H1 (cell line): Measurements from ENCODE around the gene KCNAB3. TPM values are rescaled to one million over a fixed set of nuclear protein-coding genes. Genes with fewer than 3 reads are reported as not detected.
A peak's percentile ranks its signal among the peaks of the same experiment; 100 is the strongest.

ENCODE experiments used
- CTCF ChIA-PET: fragments of 300-600 bp; sonication (Branson Sonifier 250); formaldehyde crosslinking; loops from one replicate; lab custom pipeline; 2021; ENCODE audit not compliant: partially characterized antibody; lab: Charles Lee
- POLR2A ChIA-PET: fragments of 300-600 bp; sonication (Branson Sonifier 250); formaldehyde crosslinking; loops from one replicate; lab custom pipeline; 2021; ENCODE audit warnings: inconsistent platforms; ENCODE audit not compliant: partially characterized antibody; lab: Charles Lee
- DNase-seq, 2 experiments: peaks; one replicate each; pipeline versions ENCODE4 v3.0.0 to v3.0.0-alpha.2; 2010 to 2022; ENCODE audit warnings: low spot score in 2 of 2, low read depth in 1 of 2, mixed read lengths in 1 of 2
- FAIRE-seq: peaks from 2 replicates; lab custom pipeline; 2011; peaks lifted over from hg19 to GRCh38; lab: Jason Lieb, UNC
- H2AFZ ChIP-seq: 2 replicates; pipeline ENCODE4 v1.8.1; 2012; ENCODE audit warnings: low read length, inconsistent platforms
- H2AK5ac ChIP-seq: 2 replicates; pipeline ENCODE4 v1.6.1; 2013; ENCODE audit warnings: low read depth, low read length
- H2BK120ac ChIP-seq: replicated peaks from 2 replicates; pipeline ENCODE3; 2013; ENCODE audit warnings: low read depth, low read length, inconsistent platforms
- H2BK12ac ChIP-seq: 2 replicates; pipeline ENCODE4 v1.6.1; 2013; ENCODE audit warnings: low read depth, low read length
- H2BK15ac ChIP-seq: 2 replicates; pipeline ENCODE4 v1.6.1; 2013; ENCODE audit warnings: low read length
- H2BK20ac ChIP-seq: 2 replicates; pipeline ENCODE4 v1.6.1; 2013; ENCODE audit warnings: low read length
- H2BK5ac ChIP-seq: 2 replicates; pipeline ENCODE4 v1.6.1; 2013; ENCODE audit warnings: low read depth, low read length
- H3K14ac ChIP-seq: 2 replicates; pipeline ENCODE4 v1.6.1; 2013; ENCODE audit warnings: inconsistent platforms; ENCODE audit not compliant: insufficient read length
- H3K18ac ChIP-seq: 2 replicates; pipeline ENCODE4 v1.6.1; 2013; ENCODE audit warnings: low read length; ENCODE audit errors: extremely low read depth
- H3K23ac ChIP-seq: 2 replicates; pipeline ENCODE4 v1.6.1; 2013; ENCODE audit warnings: inconsistent platforms; ENCODE audit not compliant: insufficient read length
- H3K23me2 ChIP-seq: 2 replicates; pipeline ENCODE4 v1.6.1; 2013; ENCODE audit warnings: low read depth, low read length
- H3K27ac ChIP-seq: 2 replicates; pipeline ENCODE4 v1.6.1; 2011; ENCODE audit warnings: low read depth, low read length, inconsistent platforms
- H3K27me3 ChIP-seq, 4 experiments: replicated peaks in 1 of 4; 1 replicate in 1 of 4; 2 replicates in 3 of 4; pipeline versions ENCODE4 v1.6.1 to v1.8.1; 2011 to 2013; ENCODE audit warnings: low read length in 3 of 4, mild to moderate bottlenecking in 3 of 4, inconsistent platforms in 2 of 4, mixed read lengths in 2 of 4, moderate library complexity in 1 of 4; ENCODE audit not compliant: control insufficient read depth in 3 of 4, insufficient read depth in 3 of 4; ENCODE audit errors: extremely low read depth in 1 of 4
- H3K36me3 ChIP-seq, 4 experiments: 2 replicates each; pipeline versions ENCODE4 v1.6.1 to v1.8.1; 2011 to 2013; ENCODE audit warnings: mild to moderate bottlenecking in 4 of 4, low read length in 3 of 4, moderate library complexity in 2 of 4, control low read depth in 1 of 4, inconsistent platforms in 1 of 4; ENCODE audit not compliant: insufficient read depth in 4 of 4, control insufficient read depth in 2 of 4
- H3K4ac ChIP-seq: replicated peaks from 2 replicates; pipeline ENCODE3; 2013; ENCODE audit warnings: low read length, low read depth, mixed read lengths, inconsistent platforms; ENCODE audit not compliant: insufficient read length
- H3K4me1 ChIP-seq, 4 experiments: replicated peaks in 1 of 4; 1 replicate in 1 of 4; 2 replicates in 3 of 4; pipeline versions ENCODE4 v1.6.1 to v1.8.1; 2011 to 2013; ENCODE audit warnings: low read length in 3 of 4, inconsistent platforms in 2 of 4, mixed read lengths in 1 of 4; ENCODE audit not compliant: insufficient read depth in 4 of 4, control insufficient read depth in 3 of 4
- H3K4me2 ChIP-seq, 2 experiments: 2 replicates each; pipeline versions ENCODE4 v1.6.1 to v1.8.1; 2011 to 2013; ENCODE audit warnings: low read depth in 2 of 2, low read length in 2 of 2, control low read depth in 1 of 2, inconsistent platforms in 1 of 2, mild to moderate bottlenecking in 1 of 2; ENCODE audit not compliant: insufficient read depth in 1 of 2
- H3K4me3 ChIP-seq, 4 experiments: fragments of 200-600, 300-600 bp in 1 of 4; sonication (generic), shearing (Covaris generic), sonication (Bioruptor Twin) in 1 of 4; 2 replicates each; pipeline versions ENCODE4 v1.5.1 to v1.8.1; 2011 to 2016; ENCODE audit warnings: low read length in 4 of 4, low read depth in 3 of 4, control low read depth in 2 of 4, inconsistent platforms in 2 of 4, mild to moderate bottlenecking in 2 of 4, mixed read lengths in 1 of 4, moderate library complexity in 1 of 4; ENCODE audit not compliant: insufficient read depth in 2 of 4; ENCODE audit errors: extremely low read depth in 1 of 4
- H3K56ac ChIP-seq: replicated peaks from 2 replicates; pipeline ENCODE3; 2013; ENCODE audit warnings: low read depth, mild to moderate bottlenecking, mixed read lengths, low read length, inconsistent platforms; ENCODE audit not compliant: insufficient read length
- H3K79me1 ChIP-seq: 2 replicates; pipeline ENCODE4 v1.6.1; 2013; ENCODE audit warnings: low read depth, low read length, control low read depth
- H3K79me2 ChIP-seq, 2 experiments: 2 replicates each; pipeline versions ENCODE4 v1.6.1 to v1.8.1; 2012 to 2013; ENCODE audit warnings: low read length in 2 of 2, mild to moderate bottlenecking in 2 of 2, inconsistent platforms in 1 of 2; ENCODE audit not compliant: insufficient read depth in 2 of 2, control insufficient read depth in 1 of 2
- H3K9ac ChIP-seq, 4 experiments: replicated peaks in 1 of 4; 1 replicate in 1 of 4; 2 replicates in 3 of 4; pipeline versions ENCODE4 v1.6.1 to v1.8.1; 2011 to 2013; ENCODE audit warnings: low read depth in 3 of 4, low read length in 3 of 4, control low read depth in 2 of 4, mild to moderate bottlenecking in 2 of 4, moderate library complexity in 2 of 4, inconsistent platforms in 1 of 4; ENCODE audit errors: extremely low read depth in 1 of 4
- H3K9me3 ChIP-seq, 2 experiments: 2 replicates each; pipeline versions ENCODE4 v1.6.1 to v1.8.1; 2012 to 2013; ENCODE audit warnings: mild to moderate bottlenecking in 2 of 2, moderate library complexity in 2 of 2, control low read depth in 1 of 2, inconsistent platforms in 1 of 2, low read depth in 1 of 2, low read length in 1 of 2, mixed read lengths in 1 of 2; ENCODE audit not compliant: insufficient read depth in 2 of 2
- H4K20me1 ChIP-seq, 2 experiments: replicated peaks in 1 of 2; 2 replicates each; pipeline versions ENCODE3 to v1.8.1; 2011 to 2013; ENCODE audit warnings: inconsistent platforms in 2 of 2, low read length in 2 of 2, mild to moderate bottlenecking in 1 of 2; ENCODE audit not compliant: insufficient read depth in 2 of 2, control insufficient read depth in 1 of 2
- H4K5ac ChIP-seq: 2 replicates; pipeline ENCODE4 v1.6.1; 2013; ENCODE audit warnings: low read length, low read depth, mixed read lengths, inconsistent platforms; ENCODE audit not compliant: insufficient read length
- H4K8ac ChIP-seq: 2 replicates; pipeline ENCODE4 v1.8.0; 2013; ENCODE audit warnings: mild to moderate bottlenecking, moderate library complexity, low read length, inconsistent platforms; ENCODE audit not compliant: insufficient read depth; ENCODE audit errors: extremely low read depth
- H4K91ac ChIP-seq: replicated peaks from 2 replicates; pipeline ENCODE3; 2013; ENCODE audit warnings: low read length, mixed read lengths, inconsistent platforms; ENCODE audit not compliant: insufficient read length
- ASH2L ChIP-seq: fragments of 200-600, 300-600 bp; sonication (generic); IDR thresholded peaks from one replicate; pipeline ENCODE4 v1.7.1; 2017; ENCODE audit warnings: low read length
- POLR2A ChIP-seq, 2 experiments: IDR thresholded peaks; 1 replicate in 1 of 2; 2 replicates in 1 of 2; pipeline ENCODE4 v1.6.1; 2011; ENCODE audit warnings: low read depth in 2 of 2, low read length in 2 of 2, mild to moderate bottlenecking in 2 of 2; ENCODE audit errors: control extremely low read depth in 1 of 2
- RNF2 ChIP-seq: fragments of 200-900, 300-1000 bp; sonication (generic); IDR thresholded peaks from 2 replicates; pipeline ENCODE4 v1.7.1; 2016; ENCODE audit warnings: borderline replicate concordance, low read depth, mild to moderate bottlenecking, antibody characterized with exemption, low read length; ENCODE audit not compliant: poor library complexity, severe bottlenecking; ENCODE audit errors: missing control alignments
- WGBS, 2 experiments: shearing (Covaris generic) in 1 of 2; methylation state at CpG; one replicate each; pipeline versions ENCODE4 v1.1.6 to v1.1.7; 2013 to 2015; ENCODE audit warnings: low lambda C conversion rate in 2 of 2, mixed read lengths in 2 of 2, inconsistent platforms in 1 of 2, low coverage in 1 of 2, missing lambda C conversion rate in 1 of 2; ENCODE audit not compliant: insufficient replicate concordance in 2 of 2, insufficient coverage in 1 of 2, insufficient read length in 1 of 2; ENCODE audit errors: extremely low coverage in 1 of 2, missing lambda C conversion rate in 1 of 2; 5-methylcytosine and 5-hydroxymethylcytosine counted together
- long read RNA-seq, 2 experiments: library from RNA in 1 of 2; library from capped mRNA in 1 of 2; stranded (forward); transcript quantifications; one replicate each; pipeline ENCODE4 v2.0.0, GENCODE V29; 2021; ENCODE audit warnings: inconsistent platforms in 1 of 2
- polyA minus RNA-seq, 3 experiments: library from RNA; depleted of rRNA, polyadenylated mRNA; stranded (reverse); fragments of >200 nt; gene quantifications; 1 replicate in 2 of 3; 2 replicates in 1 of 3; pipeline ENCODE4 v1.2.3, GENCODE V29; 2011
- polyA plus RNA-seq, 7 experiments: library from polyadenylated mRNA; depleted of rRNA in 3 of 7; stranded (reverse) in 5 of 7; unstranded in 2 of 7; fragments of >200 nt in 5 of 7; fragments of 200-250 nt in 2 of 7; gene quantifications; 1 replicate in 5 of 7; 2 replicates in 1 of 7; 4 replicates in 1 of 7; pipeline versions ENCODE4 v1.2.1 to v1.2.3, GENCODE V29; 2011 to 2013; ENCODE audit warnings: missing spikeins in 2 of 7, mixed read lengths in 2 of 7
- total RNA-seq: library from RNA; stranded (reverse); fragmentation: NEBNext Ultra II Directional; extraction: Animal tissue kit (Norgen Biotek cat#: 25700); gene quantifications from 2 replicates; pipeline ENCODE4 v1.2.1, GENCODE V29; 2021

KCNAB3 gene
- total RNA-seq: 2.3 and 2.4 TPM in 2 replicates
- polyA plus RNA-seq (2011; rRNA removed): 1.7 and 2.8 TPM in 2 replicates
- polyA plus RNA-seq (2011; cell fraction: cytosol; rRNA removed): 2.8 TPM
- 17.5 TPM for polyA plus RNA-seq (2011; cell fraction: nucleus; rRNA removed)
- 2.6 to 3.4 TPM (median 3.3 TPM) in 4 replicates for polyA plus RNA-seq (2012, experiment 1 of 2)
- 1.2 TPM for polyA plus RNA-seq (2012, experiment 2 of 2)
- 4.1 TPM for polyA plus RNA-seq (2013, experiment 1 of 2)
- 3.9 TPM for polyA plus RNA-seq (2013, experiment 2 of 2)
- polyA minus RNA-seq (2011; rRNA and poly(A)+ RNA removed): 0.90 and 2.5 TPM in 2 replicates
- polyA minus RNA-seq (2011; cell fraction: cytosol; rRNA and poly(A)+ RNA removed): 2.3 TPM
- polyA minus RNA-seq (2011; cell fraction: nucleus; rRNA and poly(A)+ RNA removed): 4.6 TPM
- long read RNA-seq, experiment 1, partial matches to known transcripts: 0 of 1 reads
- long read RNA-seq, experiment 1, other reads (novel, unspliced or antisense): 1 of 1 reads
- long read RNA-seq, experiment 2: 0 reads

DNA sequence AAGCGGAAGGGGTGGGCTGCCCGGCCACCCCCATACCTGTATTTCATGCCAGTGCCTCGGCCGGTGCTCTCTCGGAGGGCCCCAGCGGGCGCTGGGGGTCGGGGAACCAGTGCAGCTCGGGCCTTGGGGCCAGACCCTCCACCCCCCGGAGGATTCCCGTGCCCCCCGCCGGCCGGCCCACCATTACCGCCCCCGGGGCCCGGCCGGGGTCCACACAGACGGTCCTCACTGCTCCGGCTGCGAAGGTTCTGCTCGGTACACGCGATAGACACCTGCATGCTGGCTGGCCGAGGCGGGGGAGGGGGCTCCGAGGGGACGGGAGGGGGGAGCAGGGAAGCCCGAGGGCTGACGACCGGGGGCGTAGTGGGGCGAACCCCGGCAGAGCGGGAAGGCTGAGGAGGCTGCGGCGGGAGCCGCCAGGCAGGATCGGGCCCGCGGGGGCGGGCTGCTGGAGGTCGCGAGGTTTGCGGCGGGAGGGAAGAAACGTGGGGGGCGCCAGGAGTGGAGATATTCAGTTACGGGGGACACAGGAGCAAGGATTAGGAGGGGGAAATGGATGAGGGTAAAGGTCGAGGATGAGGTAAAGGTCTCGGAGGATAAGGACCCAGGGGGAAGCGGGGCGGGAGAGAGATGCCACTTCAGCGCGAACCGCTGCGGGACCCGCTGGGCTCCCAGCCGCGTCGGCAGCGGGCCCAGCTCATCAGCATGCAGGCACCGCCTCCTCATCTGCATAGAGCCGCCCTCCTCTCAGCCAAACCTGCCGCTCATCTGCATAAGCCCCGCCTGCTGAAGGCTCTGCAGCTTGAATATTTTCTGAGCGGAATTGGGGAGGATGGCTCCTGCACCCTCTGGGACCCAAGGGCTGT, at the start of gene KCNAB3:
Gene KCNAB3 (minus strand): TSS at position 699 of the 866 bp plus-strand sequence. CDS start 421 bp downstream, at position 278.
- peak; percentile 42 for FAIRE-seq
- 0 out of 8 replicates have a peak, but pooled peaks cover 0 to 3% (median 0%) of the 10 kb centered on the region in 4 experiments for H3K36me3 ChIP-seq
- CTCF ChIA-PET: interaction anchor here (0.6 to 2.4 kb wide), 9 partner anchors 13 to 128 kb away, joined by 3 to 19 read pairs (median 4); partner anchors contain the start of gene KDM6B
- TF ChIP-seq ASH2L: peak; percentile 24
- TF ChIP-seq POLR2A (IDR thresholded peaks at IDR 0.05; ENCODE audit: control extremely low read depth in 1 of 2, low read depth in 2 of 2, low read length in 2 of 2): 0 out of 3 replicates have a peak, but pooled peaks of 1 of the 2 experiments have one; percentile 23
- TF ChIP-seq RNF2: peak; percentile 41

More for the DNA sequence above, at the start of gene KCNAB3:
- Histone ChIP-seq H3K79me1 (no peaks in the 10 kb centered on the region), H3K79me2 (0 out of 4 replicates have a peak, but pooled peaks cover 0 to 4% of the 10 kb centered on the region in 2 experiments), H3K56ac (no peak within 1 kb of the TSS), H3K18ac (no peak within 1 kb of the TSS; the same call in 1 of the 2 replicates), H4K20me1 (peaks cover 0 to 5% of the 10 kb centered on the region in 2 experiments), H4K91ac (no peak within 1 kb of the TSS), H3K4me3 (peak within 1 kb of the TSS; percentile 50 to 95 (median 60)), H4K5ac (no peak within 1 kb of the TSS), H2BK5ac (no peak within 1 kb of the TSS), H3K9me3 (no peaks in the 10 kb centered on the region), H4K8ac (no peak within 1 kb of the TSS), H2BK15ac (peak within 1 kb of the TSS; percentile 19; the same call in 1 of the 2 replicates), H2BK20ac (no peak within 1 kb of the TSS), H3K4me1 (peaks cover 0 to 5% (median 3%) of the 10 kb centered on the region in 4 experiments; a peak in 4 of 7 replicates), H3K23me2 (peaks cover 15% of the 10 kb centered on the region), H3K14ac (no peak within 1 kb of the TSS), H2BK12ac (no peak within 1 kb of the TSS), H3K27me3 (peaks cover 11 to 44% (median 37%) of the 10 kb centered on the region in 4 experiments), H2AFZ (no peak within 1 kb of the TSS; the same call in 1 of the 2 replicates), H3K23ac (peak within 1 kb of the TSS; percentile 22), H2BK120ac (no peak within 1 kb of the TSS), H3K4ac (no peak within 1 kb of the TSS), H3K9ac (peak within 1 kb of the TSS in 1 of 4 experiments; percentile 66; a peak in 2 of 7 replicates), H3K4me2 (peak within 1 kb of the TSS; percentile 78 to 96), H3K27ac (no peak within 1 kb of the TSS), H2AK5ac (0 out of 2 replicates have a peak within 1 kb of the TSS, but pooled peaks have one; percentile 48)
- 8% methylated on average over 19 of the region's 67 CpGs; no CpG with 5 or more reads in 1 of the 2 experiments for WGBS, 2 experiments
- POLR2A ChIA-PET: interaction anchor here (0.8 to 1.2 kb wide), 2 partner anchors 11 to 243 kb away, joined by 3 read pairs; no protein-coding TSS in a partner anchor
- DNase-seq: peak in 1 of 2 experiments; percentile 83
